NOMO-1 treated with DMSO at 0.1 percent for 48 hours (cell line): ENCODE measurements around the gene C6orf136.
"Not testable (repeated sequence)": the region's sequence is repeated elsewhere in the genome, so short reads cannot be mapped to it uniquely, and the experiment has no call there.

Experiments used
- DNase-seq: peaks from one replicate; lab custom pipeline; 2025; ENCODE audit not compliant: unreplicated experiment; lab: John Stamatoyannopoulos, UW

The C6orf136 gene

GRCh38 chr6:30655743-30656094 lies 8.8 kb downstream of the C6orf136 start:
- DNase-seq = no peak

- peak; percentile 83 for DNase-seq
These were observed 9.6 kb downstream of the C6orf136 start for GRCh38 chr6:30656513-30656912.

DNA sequence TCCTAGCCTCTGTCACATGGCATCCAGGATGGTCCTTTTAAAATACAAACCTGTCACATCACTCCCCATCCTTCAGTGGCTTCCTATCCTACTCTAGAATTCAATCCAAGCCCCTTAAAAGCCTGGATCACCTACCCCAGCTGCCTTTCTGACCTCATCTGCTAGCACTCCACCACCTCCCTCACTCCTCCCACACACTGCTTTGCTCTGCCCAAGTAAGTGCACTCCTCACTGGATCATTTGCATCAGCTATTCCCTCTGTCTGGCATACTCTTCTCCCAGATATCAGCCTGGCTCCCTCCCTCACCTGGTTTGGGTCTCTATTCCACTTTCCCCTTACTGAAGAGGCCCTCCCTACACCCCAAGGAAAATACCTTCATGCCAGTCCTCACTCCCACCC lies 10.5 kb downstream of the C6orf136 start:
- no peak for DNase-seq

DNA sequence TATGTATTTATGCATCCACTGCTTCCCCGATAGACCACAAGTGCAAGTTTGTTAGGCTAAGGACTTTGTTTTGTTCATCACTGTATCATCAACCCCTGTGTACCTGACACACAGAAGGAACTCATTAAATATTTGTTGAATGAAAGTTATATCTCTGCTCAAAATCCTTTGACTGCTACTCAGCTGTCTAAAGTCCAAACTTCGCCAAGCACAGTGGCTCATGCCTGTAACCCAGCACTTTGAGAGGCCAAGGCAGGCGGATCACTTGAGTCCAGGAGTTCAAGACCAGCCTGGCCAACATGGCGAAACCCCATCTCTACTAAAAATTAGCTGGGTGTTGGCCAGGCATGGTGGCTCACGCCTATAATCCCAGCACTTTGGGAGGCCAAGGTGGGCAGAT lies 11.0 kb downstream of the C6orf136 start:
- DNase-seq = not testable (repeated sequence)

DNA sequence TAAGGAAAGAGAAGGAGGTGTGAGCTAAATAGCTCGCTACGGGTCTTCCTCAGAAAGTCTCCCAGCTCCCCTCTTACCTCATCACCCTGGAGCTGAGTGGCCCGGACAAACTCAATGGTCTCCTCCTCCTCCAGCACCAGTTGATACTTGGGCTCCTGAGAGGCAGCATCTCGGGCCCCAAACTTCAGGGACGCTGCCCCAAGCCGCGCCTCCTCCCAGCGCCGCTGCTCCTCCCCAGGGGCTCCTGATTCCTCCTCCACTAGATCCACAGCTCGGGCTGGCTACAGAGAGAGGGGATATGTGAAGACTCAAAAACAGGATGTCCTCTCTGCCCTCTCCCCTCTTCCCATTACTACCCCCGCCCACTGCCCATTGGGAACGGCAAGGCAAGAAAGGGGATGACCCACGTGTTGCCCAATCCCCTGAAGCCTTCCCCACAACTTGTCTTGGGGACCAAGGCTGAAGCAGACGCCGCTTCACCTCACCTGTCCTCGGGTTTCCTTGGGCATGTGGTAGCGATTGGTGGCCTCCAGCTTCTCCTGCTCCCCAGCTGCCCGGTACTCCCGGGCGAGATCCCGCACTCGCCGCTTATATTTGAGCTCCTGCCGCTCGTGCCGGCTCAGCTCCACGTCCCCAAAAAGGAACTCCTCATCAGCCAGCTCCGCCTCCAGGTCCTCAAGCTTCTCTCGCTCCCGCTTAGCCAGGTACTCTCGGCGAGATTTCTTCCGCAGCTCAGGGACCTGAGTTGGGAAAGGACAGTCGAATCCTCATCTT lies 18.2 kb downstream of the C6orf136 start:
- DNase-seq = no peak

DNA sequence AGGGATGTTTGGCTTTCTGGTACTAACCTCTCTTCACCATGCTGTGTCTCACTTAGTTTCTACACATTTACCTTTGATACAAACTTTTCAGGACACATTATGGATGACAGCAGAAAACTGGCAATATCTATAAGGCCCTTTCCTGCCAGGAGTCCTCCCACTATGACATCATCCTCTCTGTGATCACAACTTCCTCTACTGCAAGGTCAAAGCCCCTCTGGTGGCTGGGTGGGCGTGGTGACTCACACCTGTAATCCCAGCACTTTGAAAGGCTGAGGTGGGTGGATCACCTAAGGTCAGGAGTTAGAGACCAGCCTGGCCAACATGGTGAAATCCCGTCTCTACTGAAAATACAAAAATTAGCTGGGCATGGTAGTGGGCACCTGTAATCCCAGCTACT lies 19.4 kb downstream of the C6orf136 start:
- DNase-seq = not testable (repeated sequence)

- no peak for DNase-seq
These were observed 24.0 kb downstream of the C6orf136 start for GRCh38 chr6:30670760-30671527.

DNA sequence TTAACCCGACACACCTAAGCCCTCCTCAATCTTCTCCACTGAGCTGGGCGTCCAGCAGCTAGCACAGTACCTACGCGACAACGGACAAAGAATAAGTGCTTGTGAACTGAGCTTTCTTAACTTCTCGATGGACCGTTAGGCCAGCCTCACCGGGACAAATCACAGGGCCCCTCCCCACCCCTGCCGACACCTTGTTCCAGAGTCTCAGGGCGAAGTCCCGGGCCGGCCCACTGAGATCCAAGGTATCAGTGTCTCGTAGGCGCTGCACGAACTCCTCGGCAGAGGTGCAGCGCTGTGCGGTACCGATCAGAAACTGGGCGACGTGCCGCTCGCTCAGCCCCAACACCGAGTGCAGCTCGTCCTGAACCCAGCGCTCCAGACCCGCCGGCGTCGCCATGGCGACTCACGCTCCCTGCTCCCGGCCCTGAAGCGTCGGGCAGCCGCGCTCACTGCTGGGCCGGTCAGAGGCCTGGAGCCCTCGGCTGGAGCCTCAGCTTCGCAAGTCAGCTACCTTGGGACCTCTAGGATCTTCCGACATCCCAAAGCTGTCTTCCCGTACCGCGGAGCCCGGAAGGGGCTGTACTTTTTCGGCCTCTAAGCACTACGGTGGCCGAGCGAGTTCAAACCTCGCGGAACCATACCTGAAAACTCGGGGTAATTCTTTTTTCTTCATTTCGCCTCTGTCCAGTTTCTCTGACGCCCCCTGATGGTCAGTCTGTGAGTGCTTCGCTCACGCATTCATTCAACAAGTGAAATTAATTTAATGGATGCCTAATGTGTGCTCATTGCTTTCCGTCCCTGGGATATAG lies 25.7 kb downstream of the C6orf136 start, which contains the start of gene DHX16:
DHX16 (minus strand) TSS at position 562 of the 809 bp plus-strand sequence; CDS start at position 397, 165 bp downstream.
- DNase-seq = peak; percentile 95

- no peak for DNase-seq
These were observed 29.8 kb downstream of the C6orf136 start for GRCh38 chr6:30676660-30677285.

- peak; percentile 76 for DNase-seq
These were observed 32.2 kb downstream of the C6orf136 start for GRCh38 chr6:30678964-30679726.

DNA sequence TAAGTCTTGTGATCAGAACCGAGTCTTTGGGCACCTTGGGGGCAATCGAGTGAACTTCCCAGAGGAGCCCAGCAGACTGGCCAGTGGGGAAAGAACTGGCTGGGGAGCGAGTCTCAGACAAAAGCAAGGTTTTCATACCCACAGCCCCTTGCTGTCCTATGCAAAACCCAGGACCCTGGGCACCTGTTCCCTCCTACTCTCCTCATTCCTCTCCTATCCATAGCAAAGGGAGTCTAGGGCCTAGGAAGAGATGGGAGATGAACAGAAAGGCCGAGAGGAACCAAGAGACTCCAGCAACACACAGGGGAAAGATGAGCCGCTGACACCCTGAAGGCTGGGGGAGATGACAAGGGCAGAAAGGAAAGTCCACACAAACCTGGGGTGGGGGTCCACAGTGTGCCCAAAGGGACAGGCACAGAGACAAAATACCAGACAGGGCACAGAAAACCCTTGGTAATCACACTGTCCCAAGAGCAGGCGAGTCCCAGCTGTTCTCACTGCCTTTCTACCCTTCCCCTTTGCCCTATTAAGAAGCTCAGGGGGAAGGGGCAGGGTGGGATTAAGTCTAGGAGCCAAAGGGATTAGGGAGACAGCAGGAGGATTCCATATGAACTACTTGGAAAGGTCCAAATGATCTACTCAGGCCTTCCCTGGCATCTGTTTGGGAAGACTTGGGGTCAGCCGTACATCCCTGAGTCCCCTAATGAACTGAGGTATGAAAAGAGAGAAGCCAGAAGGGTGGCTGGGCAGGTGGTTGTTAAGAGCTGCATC lies 33.0 kb downstream of the C6orf136 start:
- no peak for DNase-seq

- DNase-seq = no peak
These were observed 34.8 kb downstream of the C6orf136 start for GRCh38 chr6:30681766-30682142.

GRCh38 chr6:30682143-30683117 lies 35.5 kb downstream of the C6orf136 start:
- peak; percentile 96 for DNase-seq

- no peak for DNase-seq
These were observed 36.4 kb downstream of the C6orf136 start for GRCh38 chr6:30683183-30683979.

GRCh38 chr6:30683980-30684338 lies 37.0 kb downstream of the C6orf136 start:
- no peak for DNase-seq

DNA sequence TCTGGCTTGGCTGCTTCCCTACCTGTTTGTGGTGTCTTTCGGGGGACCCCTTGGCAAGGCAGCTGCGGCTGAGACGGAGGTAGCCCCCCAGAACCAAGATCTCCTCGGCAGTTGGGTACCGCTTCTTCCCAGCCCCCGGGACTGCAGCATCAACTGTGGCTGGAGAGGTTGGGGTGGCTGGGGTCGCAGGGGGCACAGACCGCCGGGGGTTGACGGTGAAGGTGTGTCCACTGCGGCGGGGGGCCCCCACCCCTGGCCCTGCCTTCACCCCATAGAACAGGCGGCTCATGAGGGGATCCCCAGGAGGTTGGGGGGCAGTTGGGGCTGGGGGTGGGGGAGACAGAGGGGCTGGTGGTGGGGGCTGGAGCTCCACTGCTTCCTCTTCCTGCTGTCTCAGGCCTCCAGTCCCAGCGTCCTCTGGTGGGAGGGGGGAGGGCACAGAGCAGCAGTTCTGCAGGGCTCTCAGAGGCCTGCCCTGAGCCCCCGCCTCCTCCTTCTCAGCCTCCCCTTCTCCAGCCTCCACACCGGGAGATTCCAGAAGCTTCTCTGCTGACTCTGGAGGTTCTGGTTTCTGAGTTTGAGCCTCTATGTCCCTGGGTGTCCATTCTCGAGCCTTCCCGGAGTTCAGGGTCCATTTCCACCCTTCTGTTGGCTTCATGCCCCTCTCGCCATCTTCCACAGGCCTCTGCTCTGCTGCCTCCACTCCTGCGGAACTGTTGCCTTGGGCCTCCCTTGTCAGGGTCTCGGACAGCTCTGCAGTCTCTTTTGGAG lies 37.6 kb downstream of the C6orf136 start:
- DNase-seq = peak; percentile 64
